Large intestine (tissue), 1 donor: ENCODE results near the gene MORF4L2. TPM values are rescaled to one million over a fixed set of nuclear protein-coding genes. Genes with fewer than 3 reads are reported as not detected.

Experiments
- polyA plus RNA-seq: library from polyadenylated mRNA; unstranded; fragments of 120-200 nt; gene quantifications from one replicate; pipeline ENCODE4 v1.2.1, GENCODE V29; 2013

MORF4L2 gene
- polyA plus RNA-seq, 1 donor = 357 TPM

Other genes with a start within 250 kb of the MORF4L2 start
- 1.8 TPM for gene RAB40A, start 167.2 kb downstream of the MORF4L2 start, polyA plus RNA-seq
- gene TCEAL4, start 101.2 kb downstream of the MORF4L2 start, polyA plus RNA-seq = 102 TPM
- gene TCEAL3, start 78.7 kb downstream of the MORF4L2 start, polyA plus RNA-seq = 14.2 TPM
- 31.0 TPM for gene TCEAL1, start 57.7 kb downstream of the MORF4L2 start, polyA plus RNA-seq
- 0.43 TPM for gene TMEM31, start 24.2 kb upstream of the MORF4L2 start, polyA plus RNA-seq
- gene PLP1, start 90.1 kb upstream of the MORF4L2 start, polyA plus RNA-seq = 32.0 TPM
- 3.2 TPM for gene RAB9B, start 145.6 kb upstream of the MORF4L2 start, polyA plus RNA-seq